Spleen (tissue), 7 donors: ENCODE measurements around the gene ZNF681.

Experiments
- POLR2A ChIP-seq, 3 donors: fragments of 450-650 bp; IDR thresholded peaks; one replicate each; pipeline ENCODE4 v1.5.1; 2017; ENCODE audit warnings: antibody characterized with exemption in 3 of 3, mild to moderate bottlenecking in 1 of 3
- POLR2AphosphoS5 ChIP-seq, 3 donors: sonication (generic); formaldehyde crosslinking; IDR thresholded peaks; one replicate each; pipeline ENCODE4 v1.5.1; 2017; ENCODE audit warnings: antibody characterized with exemption in 3 of 3
- TF ChIP-seq, protein P1 (sequence below), 11 experiments: fragments of 200-600 bp in 7 of 11; fragments of 450-650 bp in 4 of 11; sonication (generic) in 4 of 11; IDR thresholded peaks in 8 of 11; conservative IDR thresholded peaks in 3 of 11; 1 replicate in 7 of 11; 2 replicates in 4 of 11; pipeline versions ENCODE4 v1.4.0 to v1.8.0; 2016 to 2021; ENCODE audit warnings: antibody characterized with exemption in 11 of 11, inconsistent platforms in 4 of 11, mild to moderate bottlenecking in 1 of 11
- donor health status: DM: no; HTN: no; CAD: no; lungs with moderate emphysema.
- donor health status: DM: no; HTN: no; CAD: no.
- donor health status: DM: no; HTN: no; CAD: no.

DNA sequence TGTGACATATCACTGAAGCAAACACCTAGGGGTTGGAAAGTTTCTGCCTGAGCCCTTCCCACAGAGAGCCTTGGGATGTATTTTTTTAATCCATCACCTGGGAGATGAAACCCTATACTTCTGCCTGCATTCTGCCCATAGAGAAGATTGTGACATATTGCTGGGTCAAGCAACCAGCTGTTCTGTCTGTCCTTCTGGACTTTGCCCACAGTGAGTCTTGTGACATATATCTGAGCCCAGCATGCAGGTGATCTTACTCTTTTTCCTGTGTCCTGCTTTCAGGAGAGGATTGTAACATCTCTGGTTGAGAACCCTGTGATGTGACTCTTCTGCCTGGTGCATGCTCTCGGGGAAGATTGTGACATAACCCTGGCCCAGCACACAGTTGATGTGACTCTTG is 24.9 kb upstream of the ZNF681 start:
- TF ChIP-seq, protein P1, sequence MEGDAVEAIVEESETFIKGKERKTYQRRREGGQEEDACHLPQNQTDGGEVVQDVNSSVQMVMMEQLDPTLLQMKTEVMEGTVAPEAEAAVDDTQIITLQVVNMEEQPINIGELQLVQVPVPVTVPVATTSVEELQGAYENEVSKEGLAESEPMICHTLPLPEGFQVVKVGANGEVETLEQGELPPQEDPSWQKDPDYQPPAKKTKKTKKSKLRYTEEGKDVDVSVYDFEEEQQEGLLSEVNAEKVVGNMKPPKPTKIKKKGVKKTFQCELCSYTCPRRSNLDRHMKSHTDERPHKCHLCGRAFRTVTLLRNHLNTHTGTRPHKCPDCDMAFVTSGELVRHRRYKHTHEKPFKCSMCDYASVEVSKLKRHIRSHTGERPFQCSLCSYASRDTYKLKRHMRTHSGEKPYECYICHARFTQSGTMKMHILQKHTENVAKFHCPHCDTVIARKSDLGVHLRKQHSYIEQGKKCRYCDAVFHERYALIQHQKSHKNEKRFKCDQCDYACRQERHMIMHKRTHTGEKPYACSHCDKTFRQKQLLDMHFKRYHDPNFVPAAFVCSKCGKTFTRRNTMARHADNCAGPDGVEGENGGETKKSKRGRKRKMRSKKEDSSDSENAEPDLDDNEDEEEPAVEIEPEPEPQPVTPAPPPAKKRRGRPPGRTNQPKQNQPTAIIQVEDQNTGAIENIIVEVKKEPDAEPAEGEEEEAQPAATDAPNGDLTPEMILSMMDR (IDR thresholded peaks at IDR 0.05 in 8 of 11, conservative IDR thresholded peaks at IDR 0.05 in 3 of 11), result no peak
- no peak for TF ChIP-seq POLR2AphosphoS5 (IDR thresholded peaks at IDR 0.05)
- no peak for TF ChIP-seq POLR2A (IDR thresholded peaks at IDR 0.05)
